Erythroblast (primary cell): ENCODE measurements around the gene SF3B3.

ENCODE experiments used
- GATA1 ChIP-seq: IDR thresholded peaks from 2 replicates; pipeline ENCODE4 v1.6.1; 2011; ENCODE audit warnings: low read depth, mild to moderate bottlenecking, control low read depth, low read length, moderate library complexity
- POLR2A ChIP-seq: IDR thresholded peaks from 2 replicates; pipeline ENCODE4 v1.6.1; 2011; ENCODE audit warnings: mild to moderate bottlenecking, low read length

DNA sequence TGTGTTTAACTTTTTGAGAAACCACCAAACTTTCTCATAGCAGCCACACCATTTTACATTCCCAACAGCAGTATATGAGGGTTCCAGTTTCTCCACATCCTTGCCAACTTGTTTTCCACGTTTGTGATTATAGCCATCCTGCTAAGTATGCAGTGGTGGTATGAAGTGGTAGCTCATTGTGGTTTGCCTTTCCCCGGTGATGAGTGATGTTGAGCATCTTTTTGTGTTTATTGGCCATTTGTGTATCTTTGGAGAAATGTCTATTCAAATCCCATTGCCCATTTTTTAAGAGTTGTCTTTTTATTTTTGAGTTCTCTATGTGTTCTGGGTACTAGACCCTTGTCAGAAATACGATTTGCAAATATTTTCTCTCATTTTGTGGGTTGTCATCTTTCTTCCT lies 17.4 kb downstream of the SF3B3 start:
- TF ChIP-seq POLR2A (no peak), GATA1 (no peak)
